H1 (cell line): Measurements from ENCODE around the gene PAAF1. TPM values are rescaled to one million over a fixed set of nuclear protein-coding genes. Genes with fewer than 3 reads are reported as not detected.

ENCODE experiments used
- BACH1 ChIP-seq: IDR thresholded peaks from 2 replicates; pipeline ENCODE4 v1.6.1; 2012; ENCODE audit warnings: low read length, improper control_type of control experiment
- CHD2 ChIP-seq: IDR thresholded peaks from 2 replicates; pipeline ENCODE4 v1.6.1; 2012; ENCODE audit warnings: low read length, improper control_type of control experiment
- CREB1 ChIP-seq: IDR thresholded peaks from 2 replicates; pipeline ENCODE4 v1.6.1; 2012; ENCODE audit warnings: inconsistent platforms
- HDAC2 ChIP-seq, 2 experiments: fragments of 300-600 bp in 1 of 2; sonication (generic) in 1 of 2; IDR thresholded peaks; 2 replicates each; pipeline ENCODE4 v1.6.1; 2011 to 2012; ENCODE audit warnings: low read depth in 2 of 2, low read length in 2 of 2, mild to moderate bottlenecking in 2 of 2, moderate library complexity in 2 of 2, borderline replicate concordance in 1 of 2, inconsistent platforms in 1 of 2
- RBBP5 ChIP-seq: IDR thresholded peaks from 2 replicates; pipeline ENCODE4 v1.7.1; 2012; ENCODE audit warnings: low read depth, mild to moderate bottlenecking, inconsistent platforms, low read length, moderate library complexity, borderline replicate concordance
- RXRA ChIP-seq: IDR thresholded peaks from 2 replicates; pipeline ENCODE4 v1.6.1; 2011; ENCODE audit warnings: low read depth, mild to moderate bottlenecking, low read length, moderate library complexity; ENCODE audit not compliant: insufficient read depth
- SAP30 ChIP-seq: fragments of 300-600 bp; sonication (generic); IDR thresholded peaks from 2 replicates; pipeline ENCODE4 v1.7.1; 2012; ENCODE audit warnings: low read length, moderate library complexity, mild to moderate bottlenecking, inconsistent platforms; ENCODE audit not compliant: insufficient read depth, insufficient replicate concordance
- SIN3A ChIP-seq, 2 experiments: IDR thresholded peaks in 1 of 2; conservative IDR thresholded peaks in 1 of 2; 2 replicates each; pipeline ENCODE4 v1.6.1; 2011 to 2012; ENCODE audit warnings: low read length in 2 of 2, improper control_type of control experiment in 1 of 2, low read depth in 1 of 2, mild to moderate bottlenecking in 1 of 2
- SP4 ChIP-seq: IDR thresholded peaks from 2 replicates; pipeline ENCODE4 v1.6.1; 2012; ENCODE audit warnings: low read length, inconsistent platforms
- polyA plus RNA-seq, 7 experiments: library from polyadenylated mRNA; depleted of rRNA in 3 of 7; stranded (reverse) in 5 of 7; unstranded in 2 of 7; fragments of >200 nt in 5 of 7; fragments of 200-250 nt in 2 of 7; gene quantifications; 1 replicate in 5 of 7; 2 replicates in 1 of 7; 4 replicates in 1 of 7; pipeline versions ENCODE4 v1.2.1 to v1.2.3, GENCODE V29; 2011 to 2013; ENCODE audit warnings: missing spikeins in 2 of 7, mixed read lengths in 2 of 7
- total RNA-seq: library from RNA; stranded (reverse); fragmentation: NEBNext Ultra II Directional; extraction: Animal tissue kit (Norgen Biotek cat#: 25700); gene quantifications from 2 replicates; pipeline ENCODE4 v1.2.1, GENCODE V29; 2021
- TF ChIP-seq, protein P1 (sequence below): IDR thresholded peaks from 2 replicates; pipeline ENCODE4 v1.6.1; 2011; ENCODE audit warnings: low read depth, mild to moderate bottlenecking, low read length; ENCODE audit not compliant: insufficient read depth

PAAF1 gene
- total and polyA plus RNA-seq, 2 of the 8 experiments (the other 6 are each of a cell fraction or from before 2014, with no cell fraction given) = 24.4 to 28.8 TPM

DNA sequence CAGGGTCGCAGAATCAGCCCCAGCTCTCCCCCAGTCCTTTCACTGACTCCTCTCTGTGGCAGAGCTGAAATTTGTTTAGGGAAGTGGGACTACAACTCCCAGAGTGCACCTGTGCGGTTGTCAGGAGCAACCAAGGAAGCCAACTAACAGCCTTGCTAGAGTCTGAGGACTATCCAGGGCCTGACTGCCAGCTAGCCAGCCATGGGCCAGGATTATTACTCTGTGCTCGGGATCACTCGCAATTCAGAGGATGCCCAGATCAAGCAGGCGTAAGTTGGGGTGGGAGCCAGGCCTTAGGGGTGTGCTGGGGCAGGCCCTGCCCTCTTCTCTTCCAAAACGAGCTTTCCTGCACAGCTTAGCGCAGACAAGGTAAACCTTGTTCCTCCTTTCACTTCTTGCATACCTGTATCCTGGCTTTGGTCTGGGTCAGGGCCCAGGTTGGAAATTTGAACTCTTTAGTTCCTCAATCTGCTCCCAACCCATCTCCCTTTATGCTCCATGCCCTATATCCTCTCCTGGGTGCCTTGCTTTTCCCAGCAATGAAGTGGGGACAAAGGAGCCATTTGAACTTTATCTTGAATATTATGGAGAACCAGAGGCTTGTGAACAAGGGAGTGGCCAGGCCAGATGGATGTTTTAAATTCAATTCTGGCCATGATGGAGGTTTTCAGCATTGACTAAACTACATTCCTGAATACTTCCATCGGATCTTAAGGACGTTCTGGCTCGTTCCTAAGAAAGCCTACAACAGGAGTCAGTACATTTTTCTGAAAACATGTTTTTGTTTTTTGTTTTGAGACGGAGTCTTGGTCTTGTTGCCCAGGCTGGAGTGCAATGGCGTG is 74.3 kb downstream of the PAAF1 start, which contains the start of gene DNAJB13 (continued):
- TF ChIP-seq SIN3A (conservative IDR thresholded peaks at IDR 0.05 in 1 of 2, IDR thresholded peaks at IDR 0.05 in 1 of 2; ENCODE audit: low read depth in 1 of 2, low read length in 2 of 2) (peak; percentile 54 to 93; a peak in 3 of 4 replicates), BACH1 (no peak), SP4 (no peak), RBBP5 (no peak), CREB1 (no peak), SAP30 (no peak), RXRA (no peak), HDAC2 (IDR thresholded peaks at IDR 0.05; ENCODE audit: borderline replicate concordance in 1 of 2, low read depth in 2 of 2, low read length in 2 of 2) (no peak), CHD2 (no peak)
- TF ChIP-seq, protein P1, sequence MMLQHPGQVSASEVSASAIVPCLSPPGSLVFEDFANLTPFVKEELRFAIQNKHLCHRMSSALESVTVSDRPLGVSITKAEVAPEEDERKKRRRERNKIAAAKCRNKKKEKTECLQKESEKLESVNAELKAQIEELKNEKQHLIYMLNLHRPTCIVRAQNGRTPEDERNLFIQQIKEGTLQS = no peak
- TF ChIP-seq, all 59 proteins: peak for 3
